Measurements from ENCODE around the gene LHFPL3. TPM values are rescaled to one million over a fixed set of nuclear protein-coding genes. Genes with fewer than 3 reads are reported as not detected.

Gene LHFPL3
- total RNA-seq, 1 donor from 2014 or later: not detected

GRCh38 chr7:104857458-104858425 is 529.3 kb downstream of the LHFPL3 start:
- no peak for DNase-seq (ENCODE audit: low read depth)
- H3K4me3 ChIP-seq (ENCODE audit: low read depth, low read length): no peak overlapping the region
- TF ChIP-seq CTCF (IDR thresholded peaks at IDR 0.05; ENCODE audit: insufficient read depth, low read length, severe bottlenecking): no peak
- FAIRE-seq: no peak
- H3K27me3 ChIP-seq (ENCODE audit: control insufficient read depth, insufficient read depth, low read length): peaks cover 1% of the 10 kb centered on the region
- H3K36me3 ChIP-seq (ENCODE audit: control insufficient read depth, insufficient read depth, low read length): no peaks in the 10 kb centered on the region

GRCh38 chr7:104859754-104860426 is 531.5 kb downstream of the LHFPL3 start:
- FAIRE-seq: no peak
- no peak for DNase-seq (ENCODE audit: low read depth)
- H3K27me3 ChIP-seq (ENCODE audit: control insufficient read depth, insufficient read depth, low read length): peaks cover 1% of the 10 kb centered on the region
- H3K4me3 ChIP-seq (ENCODE audit: low read depth, low read length): no peak overlapping the region
- H3K36me3 ChIP-seq (ENCODE audit: control insufficient read depth, insufficient read depth, low read length): no peaks in the 10 kb centered on the region
- no peak for TF ChIP-seq CTCF (IDR thresholded peaks at IDR 0.05; ENCODE audit: insufficient read depth, low read length, severe bottlenecking)

GRCh38 chr7:104861729-104862390 is 533.5 kb downstream of the LHFPL3 start:
- no peak overlapping the region for H3K4me3 ChIP-seq (ENCODE audit: low read depth, low read length)
- FAIRE-seq (no peak), DNase-seq (ENCODE audit: low read depth) (no peak)
- H3K27me3 ChIP-seq (ENCODE audit: control insufficient read depth, insufficient read depth, low read length): peaks cover 1% of the 10 kb centered on the region
- no peak for TF ChIP-seq CTCF (IDR thresholded peaks at IDR 0.05; ENCODE audit: insufficient read depth, low read length, severe bottlenecking)
- no peaks in the 10 kb centered on the region for H3K36me3 ChIP-seq (ENCODE audit: control insufficient read depth, insufficient read depth, low read length)

- FAIRE-seq (no peak), DNase-seq (ENCODE audit: low read depth) (no peak)
- H3K4me3 ChIP-seq (ENCODE audit: low read depth, low read length): no peak overlapping the region
- peaks cover 1% of the 10 kb centered on the region for H3K27me3 ChIP-seq (ENCODE audit: control insufficient read depth, insufficient read depth, low read length)
- H3K36me3 ChIP-seq (ENCODE audit: control insufficient read depth, insufficient read depth, low read length): no peaks in the 10 kb centered on the region
- no peak for TF ChIP-seq CTCF (IDR thresholded peaks at IDR 0.05; ENCODE audit: insufficient read depth, low read length, severe bottlenecking)
Observed at GRCh38 chr7:104862719-104863118, 534.3 kb downstream of the LHFPL3 start.

- no peak overlapping the region for H3K4me3 ChIP-seq (ENCODE audit: low read depth, low read length)
- DNase-seq (ENCODE audit: low read depth): no peak
- H3K36me3 ChIP-seq (ENCODE audit: control insufficient read depth, insufficient read depth, low read length): no peaks in the 10 kb centered on the region
- no peak for TF ChIP-seq CTCF (IDR thresholded peaks at IDR 0.05; ENCODE audit: insufficient read depth, low read length, severe bottlenecking)
- FAIRE-seq: no peak
- no peaks in the 10 kb centered on the region for H3K27me3 ChIP-seq (ENCODE audit: control insufficient read depth, insufficient read depth, low read length)
Observed at GRCh38 chr7:104873401-104873800, 545.0 kb downstream of the LHFPL3 start.

Measured in bronchial epithelial cell (primary cell).